Stimulated activated CD4-positive, alpha-beta T cell treated with anti-CD3 and anti-CD28 coated beads, Interleukin-4, amount 100 ng/mL, for 48 hours (primary cell): ENCODE results near the gene PDZD2.
"Not testable (repeated sequence)": the region's sequence is repeated elsewhere in the genome, so short reads cannot be mapped to it uniquely, and the experiment has no call there.

ENCODE experiments used
- DNase-seq, 2 donors: peaks; one replicate each; pipeline ENCODE4 v3.0.0-alpha.2; 2020; ENCODE audit warnings: low read depth in 2 of 2

PDZD2 gene

GRCh38 chr5:31733371-31733770, 94.4 kb downstream of the PDZD2 start:
- DNase-seq, result no peak

DNA sequence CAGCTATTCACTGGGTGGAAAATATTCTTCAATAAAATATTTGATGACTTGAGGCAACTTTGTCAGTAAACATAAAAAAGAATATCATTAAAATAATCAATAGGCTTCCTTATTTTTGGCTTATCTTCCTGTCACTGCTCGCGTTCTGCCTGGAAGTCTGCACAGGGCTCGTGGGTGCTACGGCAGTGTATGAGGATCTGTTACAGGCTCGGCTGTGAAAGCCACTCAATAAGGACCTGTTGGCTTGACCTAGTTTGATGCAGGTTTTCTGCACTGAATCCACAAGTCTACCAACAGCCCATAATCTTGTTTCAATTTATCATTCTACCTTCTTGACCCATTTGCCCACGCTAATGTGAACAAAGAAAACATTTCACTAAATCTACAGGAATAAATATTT, 97.2 kb downstream of the PDZD2 start:
- no peak for DNase-seq

DNA sequence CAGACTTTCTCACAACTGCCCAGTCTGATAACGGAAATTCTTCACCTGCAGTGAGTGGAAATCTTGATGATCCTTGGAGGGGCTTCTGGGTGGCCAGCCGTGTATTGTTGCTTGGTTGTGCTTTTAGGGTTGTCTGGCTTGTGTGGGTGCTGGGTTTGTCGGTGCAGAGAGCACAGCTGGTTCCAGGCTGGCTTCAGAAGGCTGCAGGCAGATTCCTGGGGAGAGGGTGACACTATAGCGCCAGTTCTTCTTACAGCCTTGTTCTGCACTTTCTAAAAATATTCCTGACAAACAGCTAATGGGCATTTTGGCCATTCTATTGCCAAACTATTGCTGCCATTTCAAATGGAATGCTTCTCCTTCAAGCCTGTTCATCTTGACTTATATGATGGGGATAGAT, 99.3 kb downstream of the PDZD2 start:
- DNase-seq, result no peak

GRCh38 chr5:31741496-31741895, 102.6 kb downstream of the PDZD2 start:
- no peak for DNase-seq

- no peak for DNase-seq
Observed at GRCh38 chr5:31743678-31744077, 104.7 kb downstream of the PDZD2 start.

GRCh38 chr5:31748458-31749172, 109.7 kb downstream of the PDZD2 start:
- DNase-seq, result no peak

DNA sequence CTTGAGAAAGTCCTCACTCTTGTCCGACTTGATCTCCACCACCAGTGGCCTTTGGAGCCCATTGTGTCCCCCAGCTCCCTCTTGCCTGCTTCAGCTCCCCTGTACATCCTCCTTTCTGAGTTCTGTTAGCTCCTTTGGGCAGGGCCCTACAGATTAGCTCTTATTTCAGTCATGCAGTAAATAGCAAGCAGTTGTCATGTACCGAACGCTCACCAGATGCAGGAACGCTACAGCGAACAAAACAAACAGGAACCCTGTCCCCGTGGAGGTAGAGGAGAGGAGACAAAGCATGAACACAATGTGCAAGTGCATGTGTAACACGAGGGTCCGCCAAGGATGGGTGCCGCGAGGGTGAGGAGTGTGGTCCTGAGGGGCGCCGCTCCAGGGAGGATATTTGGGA, 111.3 kb downstream of the PDZD2 start:
- no peak for DNase-seq

DNA sequence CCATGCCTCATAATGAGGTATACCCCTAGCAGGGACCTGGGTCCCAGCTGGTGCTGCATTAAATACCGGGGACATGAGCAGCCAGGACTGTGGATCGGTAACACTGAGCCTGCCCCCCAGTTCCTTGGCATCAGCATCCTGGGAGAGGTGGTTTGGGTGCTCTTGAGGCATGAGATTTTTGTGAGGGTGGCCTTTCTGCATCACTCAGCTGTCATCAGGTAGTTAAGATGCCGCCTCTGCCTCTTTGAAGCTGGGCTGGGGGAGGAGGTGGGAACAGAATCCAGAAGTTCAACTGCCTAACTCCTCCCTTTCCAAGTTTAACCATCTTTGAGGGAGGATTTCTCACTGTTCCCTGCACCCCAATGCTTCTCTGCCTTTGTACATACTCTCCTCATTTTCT, 112.7 kb downstream of the PDZD2 start:
- DNase-seq, result no peak

DNA sequence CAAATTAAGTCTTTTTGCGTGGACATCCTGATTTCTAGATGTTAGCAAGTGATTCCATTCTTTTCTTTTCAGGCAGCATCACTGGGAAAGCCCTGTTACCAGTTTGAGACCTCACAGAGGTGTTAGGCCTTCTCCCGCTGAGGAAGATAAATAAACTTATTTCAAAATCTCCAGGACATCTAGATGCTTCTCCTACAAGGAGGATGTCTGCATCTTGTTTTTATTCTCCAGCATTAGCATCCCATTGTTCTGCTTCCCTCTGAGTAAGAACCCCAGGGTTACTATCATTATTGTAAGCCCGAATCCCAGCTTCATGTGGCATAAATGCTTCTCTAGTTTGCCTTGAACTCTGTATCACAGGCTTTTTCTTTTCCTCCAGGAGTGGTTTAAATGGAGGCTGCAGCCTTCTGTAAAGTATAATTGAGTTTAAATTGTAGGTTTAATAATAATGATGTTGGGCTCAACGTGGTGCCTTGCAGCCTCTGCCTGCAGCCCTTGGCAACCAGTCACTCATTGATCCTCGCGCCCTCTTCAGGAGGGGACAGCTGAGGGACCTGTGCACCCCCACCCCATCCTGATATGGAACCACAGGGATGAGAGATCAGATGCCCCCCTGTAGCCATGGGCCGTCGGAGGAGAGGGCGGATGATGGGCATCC, 114.9 kb downstream of the PDZD2 start:
- DNase-seq, result no peak

DNA sequence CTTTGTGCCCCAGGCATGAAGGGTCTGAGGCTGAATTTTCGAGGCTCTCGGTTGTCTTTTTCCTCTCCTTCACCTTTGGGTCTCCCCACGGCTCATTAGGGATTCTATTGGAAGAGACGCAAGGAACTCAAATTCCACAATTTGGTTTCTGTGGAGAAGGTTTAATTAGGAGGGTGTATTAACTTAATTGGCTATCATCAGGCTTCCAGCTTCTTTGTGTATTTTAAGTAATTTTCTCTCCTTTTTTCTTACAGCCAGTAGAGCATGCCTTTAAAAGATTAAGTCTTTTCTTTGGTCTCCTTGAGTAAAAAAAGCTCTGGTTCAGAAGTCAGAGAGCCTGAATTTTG, 115.4 kb downstream of the PDZD2 start:
- DNase-seq, result no peak

- no peak for DNase-seq
Observed at GRCh38 chr5:31754741-31755675, 116.1 kb downstream of the PDZD2 start.

GRCh38 chr5:31755676-31756230, 116.8 kb downstream of the PDZD2 start:
- no peak for DNase-seq

- DNase-seq, result no peak
Observed at GRCh38 chr5:31757806-31758205, 118.9 kb downstream of the PDZD2 start.

GRCh38 chr5:31758803-31759425, 120.0 kb downstream of the PDZD2 start:
- DNase-seq, result no peak

DNA sequence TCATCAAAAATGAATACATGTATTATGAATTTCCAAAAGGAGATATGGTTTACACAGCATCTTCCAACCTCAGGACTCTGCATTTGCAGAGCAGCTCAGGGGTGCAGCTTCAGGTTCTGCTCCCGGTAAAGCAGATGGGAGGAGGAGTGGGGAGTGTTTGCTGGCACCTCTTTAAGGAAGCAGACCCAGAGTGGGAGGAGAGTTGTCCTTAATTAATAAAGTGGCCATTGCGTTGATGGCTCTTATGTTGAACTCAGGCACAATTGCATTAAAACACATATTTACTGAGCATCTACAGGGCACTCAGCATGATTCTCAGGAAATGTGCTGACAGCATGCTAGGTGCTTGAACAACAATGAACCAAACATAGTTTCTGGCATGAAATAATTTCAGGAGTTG, 121.0 kb downstream of the PDZD2 start:
- DNase-seq, result no peak

DNA sequence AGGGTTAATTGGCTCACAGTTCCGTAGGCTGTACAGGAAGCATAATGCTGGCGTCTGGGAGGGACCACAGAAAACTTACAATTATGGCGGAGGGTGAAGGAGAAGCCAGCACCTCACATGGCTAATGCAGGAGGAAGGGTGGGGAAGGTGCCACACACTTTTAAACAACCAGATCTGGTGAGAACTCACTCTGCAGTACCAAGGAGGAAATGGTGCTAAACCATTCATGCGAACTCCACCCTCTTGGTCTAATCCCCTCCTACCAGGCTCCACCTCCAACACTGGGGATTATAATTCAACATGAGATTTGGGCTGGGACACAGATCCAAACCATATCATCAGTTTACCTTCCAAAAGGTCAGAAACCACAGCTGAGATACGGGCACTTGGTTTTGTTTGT, 122.9 kb downstream of the PDZD2 start:
- DNase-seq, result no peak

DNA sequence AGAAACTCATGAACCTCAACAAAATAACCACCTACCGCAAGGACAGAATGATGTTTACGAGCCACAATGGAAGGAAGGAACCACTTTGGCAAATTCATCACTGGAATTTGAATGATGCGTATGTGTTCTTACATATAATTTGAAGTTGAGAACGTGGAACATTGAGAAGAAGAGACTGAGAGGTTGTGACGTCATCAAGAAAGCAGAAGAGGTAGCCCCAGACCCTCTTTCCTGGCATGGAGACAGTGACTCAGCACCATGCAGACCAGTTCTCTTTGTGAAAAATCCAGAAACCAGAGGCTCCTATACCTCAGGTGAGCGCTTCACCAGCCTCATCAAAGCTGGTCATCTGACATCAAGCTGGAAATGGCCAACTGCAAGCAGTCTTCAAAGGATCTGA, 124.5 kb downstream of the PDZD2 start:
- no peak for DNase-seq

DNA sequence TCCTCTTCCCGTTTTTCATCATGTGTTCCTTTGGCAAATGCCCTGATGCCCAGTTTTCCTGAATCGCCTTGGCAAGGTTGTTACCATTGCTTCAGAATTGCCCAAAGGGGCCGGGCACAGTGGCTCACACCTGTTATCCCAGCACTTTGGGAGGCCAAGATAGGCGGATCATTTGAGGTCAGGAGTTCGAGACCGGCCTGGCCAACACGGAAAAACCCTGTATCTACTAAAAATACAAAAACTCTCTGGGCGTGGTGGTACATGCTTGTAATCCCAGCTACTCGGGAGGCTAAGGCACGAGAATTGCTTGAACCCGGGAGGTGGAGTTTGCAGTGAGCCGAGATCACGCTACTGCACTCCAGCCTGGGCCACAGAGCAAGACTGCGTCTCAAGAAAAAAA, 125.8 kb downstream of the PDZD2 start:
- DNase-seq, result not testable (repeated sequence)

GRCh38 chr5:31767335-31768031, 128.6 kb downstream of the PDZD2 start:
- DNase-seq, result no peak

GRCh38 chr5:31768046-31768445, 129.1 kb downstream of the PDZD2 start:
- DNase-seq, result no peak

GRCh38 chr5:31768784-31769183, 129.9 kb downstream of the PDZD2 start:
- no peak for DNase-seq
